ENCODE results near the gene DRG1.

Gene DRG1

DNA sequence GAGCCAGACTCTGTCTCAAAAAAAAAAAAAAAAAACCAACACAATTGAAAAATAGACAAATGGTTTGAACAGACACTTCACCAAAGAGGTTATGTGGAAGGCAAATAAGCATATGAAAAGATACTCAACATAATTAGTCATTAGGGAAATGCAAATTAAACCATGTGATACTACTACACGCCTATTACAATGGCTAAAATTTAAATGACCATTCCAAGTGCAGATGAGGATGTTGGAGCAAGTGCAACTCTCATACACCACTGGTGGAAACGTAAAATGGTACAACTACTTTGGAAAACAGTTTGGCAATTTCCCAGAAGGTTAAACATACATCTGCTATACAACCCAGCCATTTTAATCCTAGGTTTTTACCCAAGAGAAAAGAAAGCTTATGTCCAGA, 65.9 kb downstream of the DRG1 start:
- TF ChIP-seq, protein P1, sequence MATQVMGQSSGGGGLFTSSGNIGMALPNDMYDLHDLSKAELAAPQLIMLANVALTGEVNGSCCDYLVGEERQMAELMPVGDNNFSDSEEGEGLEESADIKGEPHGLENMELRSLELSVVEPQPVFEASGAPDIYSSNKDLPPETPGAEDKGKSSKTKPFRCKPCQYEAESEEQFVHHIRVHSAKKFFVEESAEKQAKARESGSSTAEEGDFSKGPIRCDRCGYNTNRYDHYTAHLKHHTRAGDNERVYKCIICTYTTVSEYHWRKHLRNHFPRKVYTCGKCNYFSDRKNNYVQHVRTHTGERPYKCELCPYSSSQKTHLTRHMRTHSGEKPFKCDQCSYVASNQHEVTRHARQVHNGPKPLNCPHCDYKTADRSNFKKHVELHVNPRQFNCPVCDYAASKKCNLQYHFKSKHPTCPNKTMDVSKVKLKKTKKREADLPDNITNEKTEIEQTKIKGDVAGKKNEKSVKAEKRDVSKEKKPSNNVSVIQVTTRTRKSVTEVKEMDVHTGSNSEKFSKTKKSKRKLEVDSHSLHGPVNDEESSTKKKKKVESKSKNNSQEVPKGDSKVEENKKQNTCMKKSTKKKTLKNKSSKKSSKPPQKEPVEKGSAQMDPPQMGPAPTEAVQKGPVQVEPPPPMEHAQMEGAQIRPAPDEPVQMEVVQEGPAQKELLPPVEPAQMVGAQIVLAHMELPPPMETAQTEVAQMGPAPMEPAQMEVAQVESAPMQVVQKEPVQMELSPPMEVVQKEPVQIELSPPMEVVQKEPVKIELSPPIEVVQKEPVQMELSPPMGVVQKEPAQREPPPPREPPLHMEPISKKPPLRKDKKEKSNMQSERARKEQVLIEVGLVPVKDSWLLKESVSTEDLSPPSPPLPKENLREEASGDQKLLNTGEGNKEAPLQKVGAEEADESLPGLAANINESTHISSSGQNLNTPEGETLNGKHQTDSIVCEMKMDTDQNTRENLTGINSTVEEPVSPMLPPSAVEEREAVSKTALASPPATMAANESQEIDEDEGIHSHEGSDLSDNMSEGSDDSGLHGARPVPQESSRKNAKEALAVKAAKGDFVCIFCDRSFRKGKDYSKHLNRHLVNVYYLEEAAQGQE (IDR thresholded peaks at IDR 0.05; ENCODE audit: insufficient read depth in 1 of 2, low read depth in 2 of 2, low read length in 2 of 2), result no peak
- no peak for TF ChIP-seq SIN3A (IDR thresholded peaks at IDR 0.05; ENCODE audit: borderline replicate concordance, insufficient read depth, low read length)
- TF ChIP-seq TAF1 (IDR thresholded peaks at IDR 0.05; ENCODE audit: borderline replicate concordance, insufficient read depth, low read length), result no peak
- TF ChIP-seq POLR2AphosphoS5 (IDR thresholded peaks at IDR 0.05; ENCODE audit: low read depth, low read length), result no peak

DNA sequence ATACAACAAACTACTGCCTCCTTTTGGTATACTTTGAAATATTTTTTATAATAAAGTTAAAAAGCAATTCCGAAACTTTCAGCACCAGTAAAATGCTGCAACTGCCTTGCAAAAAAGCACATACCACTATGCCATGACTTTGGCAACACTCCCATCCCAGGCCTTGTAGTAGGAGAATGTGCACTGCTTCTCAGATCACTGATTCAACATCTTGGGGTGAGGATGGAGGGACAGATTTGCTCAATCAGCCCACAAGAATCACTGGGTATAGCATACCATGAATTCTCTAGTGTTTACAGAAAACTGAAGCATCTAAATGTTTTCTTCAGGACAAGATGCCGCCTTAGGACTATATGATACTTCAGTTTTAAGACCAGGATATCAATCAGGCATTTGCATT, 75.3 kb downstream of the DRG1 start:
- no peak for TF ChIP-seq FOXP2 (optimal IDR thresholded peaks at IDR 0.05; ENCODE audit: borderline replicate concordance, extremely low read depth, extremely low read length, insufficient read depth)
- TF ChIP-seq POLR2AphosphoS5 (IDR thresholded peaks at IDR 0.05; ENCODE audit: low read depth, low read length), result no peak
- no peak for TF ChIP-seq SIN3A (IDR thresholded peaks at IDR 0.05; ENCODE audit: borderline replicate concordance, insufficient read depth, low read length)
- no peak for TF ChIP-seq TAF1 (IDR thresholded peaks at IDR 0.05; ENCODE audit: borderline replicate concordance, insufficient read depth, low read length)
- TF ChIP-seq, protein P1 (IDR thresholded peaks at IDR 0.05; ENCODE audit: insufficient read depth in 1 of 2, low read depth in 2 of 2, low read length in 2 of 2), result no peak

DNA sequence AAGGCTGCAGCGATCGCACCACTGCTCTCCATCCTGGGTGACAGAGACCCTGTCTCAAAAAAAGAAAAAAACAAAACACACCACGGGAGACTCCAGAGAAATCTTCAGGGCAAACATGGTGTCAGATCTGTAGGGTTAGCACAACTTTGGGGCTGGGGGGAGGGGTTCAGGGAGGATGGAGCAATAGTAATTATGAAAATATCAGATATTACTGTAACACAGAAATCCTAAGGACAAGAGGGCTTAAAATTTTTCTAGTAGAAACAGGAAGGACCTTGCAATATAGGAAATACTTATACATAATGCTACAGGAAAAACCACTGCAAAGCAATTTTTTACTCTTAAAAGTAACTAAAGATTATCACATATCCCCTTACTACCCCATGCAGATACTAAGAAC, 76.4 kb downstream of the DRG1 start:
- TF ChIP-seq FOXP2 (optimal IDR thresholded peaks at IDR 0.05; ENCODE audit: borderline replicate concordance, extremely low read depth, extremely low read length, insufficient read depth) (no peak), TAF1 (IDR thresholded peaks at IDR 0.05; ENCODE audit: borderline replicate concordance, insufficient read depth, low read length) (no peak), POLR2AphosphoS5 (IDR thresholded peaks at IDR 0.05; ENCODE audit: low read depth, low read length) (no peak), SIN3A (IDR thresholded peaks at IDR 0.05; ENCODE audit: borderline replicate concordance, insufficient read depth, low read length) (no peak)
- TF ChIP-seq, protein P1 (IDR thresholded peaks at IDR 0.05; ENCODE audit: insufficient read depth in 1 of 2, low read depth in 2 of 2, low read length in 2 of 2), result no peak

DNA sequence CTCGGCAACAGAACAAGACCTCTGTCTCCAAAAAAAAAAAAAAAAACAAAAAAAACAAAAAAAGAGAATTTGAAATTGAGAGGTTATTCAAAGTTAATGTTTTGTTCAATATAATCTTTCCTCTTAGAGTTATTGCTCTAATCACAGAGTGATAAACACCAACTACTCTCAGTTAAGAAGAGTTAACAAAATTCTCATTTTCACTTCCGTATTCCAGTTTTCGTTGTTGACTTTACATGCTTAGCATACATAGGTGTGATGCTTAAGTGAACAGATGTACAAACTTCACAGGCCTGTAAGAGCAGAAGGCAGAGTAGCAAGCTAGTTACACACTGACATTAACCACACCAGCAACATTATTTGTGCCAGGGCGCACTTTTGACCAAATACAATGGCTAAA, 77.9 kb downstream of the DRG1 start:
- TF ChIP-seq SIN3A (IDR thresholded peaks at IDR 0.05; ENCODE audit: borderline replicate concordance, insufficient read depth, low read length), result no peak
- no peak for TF ChIP-seq POLR2AphosphoS5 (IDR thresholded peaks at IDR 0.05; ENCODE audit: low read depth, low read length)
- no peak for TF ChIP-seq FOXP2 (optimal IDR thresholded peaks at IDR 0.05; ENCODE audit: borderline replicate concordance, extremely low read depth, extremely low read length, insufficient read depth)
- no peak for TF ChIP-seq TAF1 (IDR thresholded peaks at IDR 0.05; ENCODE audit: borderline replicate concordance, insufficient read depth, low read length)
- TF ChIP-seq, protein P1 (IDR thresholded peaks at IDR 0.05; ENCODE audit: insufficient read depth in 1 of 2, low read depth in 2 of 2, low read length in 2 of 2), result no peak

DNA sequence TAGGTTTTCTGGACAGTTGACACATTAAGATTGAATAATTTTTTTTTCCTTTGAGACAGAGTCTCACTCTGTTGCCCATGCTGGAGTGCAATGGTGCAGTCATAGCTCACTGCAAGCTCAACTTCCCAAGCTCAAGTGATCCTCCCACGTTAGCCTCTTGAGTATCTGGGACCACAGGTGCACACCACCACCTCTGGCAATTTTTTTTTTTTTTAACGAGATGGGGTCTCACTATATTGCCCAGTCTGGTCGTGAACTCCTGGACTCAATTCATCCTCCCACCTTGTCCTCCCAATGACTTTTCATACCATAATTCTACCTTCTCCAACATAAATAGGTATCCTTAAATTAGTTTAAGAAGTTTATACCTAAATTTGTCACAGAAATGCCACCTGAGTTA, 81.7 kb downstream of the DRG1 start:
- TF ChIP-seq, protein P1 (IDR thresholded peaks at IDR 0.05; ENCODE audit: insufficient read depth in 1 of 2, low read depth in 2 of 2, low read length in 2 of 2), result no peak
- TF ChIP-seq FOXP2 (optimal IDR thresholded peaks at IDR 0.05; ENCODE audit: borderline replicate concordance, extremely low read depth, extremely low read length, insufficient read depth) (no peak), TAF1 (IDR thresholded peaks at IDR 0.05; ENCODE audit: borderline replicate concordance, insufficient read depth, low read length) (no peak), SIN3A (IDR thresholded peaks at IDR 0.05; ENCODE audit: borderline replicate concordance, insufficient read depth, low read length) (no peak), POLR2AphosphoS5 (IDR thresholded peaks at IDR 0.05; ENCODE audit: low read depth, low read length) (no peak)

All from PFSK-1 (cell line).